Measurements from ENCODE around the gene ATAD3A.

- no peak for TF ChIP-seq RAD21 (IDR thresholded peaks at IDR 0.05; ENCODE audit: low read depth)
- TF ChIP-seq TAF1 (IDR thresholded peaks at IDR 0.05; ENCODE audit: low read depth) = no peak
- TF ChIP-seq YY1 (IDR thresholded peaks at IDR 0.05; ENCODE audit: low read depth) = no peak
- TF ChIP-seq REST (IDR thresholded peaks at IDR 0.05; ENCODE audit: low read depth) = no peak
- TF ChIP-seq MAX (IDR thresholded peaks at IDR 0.05) = no peak
- TF ChIP-seq CEBPB (IDR thresholded peaks at IDR 0.05) = no peak
- TF ChIP-seq FOXM1 (IDR thresholded peaks at IDR 0.05; ENCODE audit: borderline replicate concordance, low read depth) = no peak
- TF ChIP-seq TCF12 (IDR thresholded peaks at IDR 0.05; ENCODE audit: low read depth) = no peak
- no peak for TF ChIP-seq TEAD4 (IDR thresholded peaks at IDR 0.05)
- no peak for TF ChIP-seq EP300 (IDR thresholded peaks at IDR 0.05; ENCODE audit: borderline replicate concordance)
- no peak for TF ChIP-seq ZBTB7A (IDR thresholded peaks at IDR 0.05; ENCODE audit: low read depth)
- no peak for TF ChIP-seq NFIC (IDR thresholded peaks at IDR 0.05)
- no peak for TF ChIP-seq USF1 (IDR thresholded peaks at IDR 0.05)
- no peak for TF ChIP-seq EGR1 (IDR thresholded peaks at IDR 0.05)
Measured at GRCh38 chr1:1569341-1569740, 57.4 kb downstream of the ATAD3A start.
